Activated CD4-positive, CD25-positive, alpha-beta regulatory T cell treated with anti-CD3 and anti-CD28 coated beads, Interleukin-2, amount 50 U/mL, for 16 hours (primary cell): ENCODE data around the gene NPHP3.
"Not testable (repeated sequence)": the region's sequence is repeated elsewhere in the genome, so short reads cannot be mapped to it uniquely, and the experiment has no call there.

Experiments
- DNase-seq: peaks from one replicate; pipeline ENCODE4 v3.0.0-alpha.2; 2020; ENCODE audit warnings: low read depth, low spot score

NPHP3 gene

DNA sequence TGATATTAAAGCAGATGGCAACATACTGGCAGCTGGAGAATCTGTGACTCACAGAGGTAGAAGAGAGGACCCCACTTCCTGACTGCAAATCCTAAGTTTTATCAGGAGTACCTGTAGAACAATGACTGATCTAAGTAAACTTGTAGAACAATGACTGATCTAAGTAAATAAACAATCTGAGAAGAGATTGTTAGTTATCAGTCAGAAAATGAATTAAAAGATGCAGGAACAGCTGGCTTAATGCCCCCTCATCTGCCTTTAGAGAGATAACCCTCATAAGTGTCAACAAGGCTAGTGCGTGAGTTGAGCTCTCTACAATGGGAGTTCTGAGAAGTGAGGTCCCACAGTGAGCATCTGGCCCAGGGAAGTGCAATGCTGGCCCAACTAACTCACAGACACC, 77.2 kb downstream of the NPHP3 start:
- no peak for DNase-seq

DNA sequence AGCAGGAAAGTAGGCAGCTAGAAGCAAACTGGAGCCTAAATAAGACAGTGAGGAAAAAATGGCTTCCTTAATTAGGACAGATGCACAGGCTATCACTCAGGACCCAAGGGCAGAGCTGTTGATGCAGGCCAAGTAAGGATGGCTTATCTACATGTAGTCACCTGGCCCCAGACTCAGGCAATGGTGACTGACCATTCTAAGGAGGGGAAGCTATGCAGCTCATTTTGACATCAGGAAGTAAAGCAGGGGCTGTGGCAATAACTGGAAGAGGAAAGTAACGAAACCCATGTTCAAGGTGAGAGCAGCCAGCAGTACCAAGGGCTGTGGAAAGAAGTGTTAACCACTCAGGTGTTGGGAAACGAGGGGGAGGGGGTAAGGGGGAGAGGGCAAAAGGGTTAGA, 78.8 kb downstream of the NPHP3 start:
- no peak for DNase-seq

- DNase-seq, result no peak
Observed at GRCh38 chr3:132642539-132642847, 79.7 kb downstream of the NPHP3 start.

DNA sequence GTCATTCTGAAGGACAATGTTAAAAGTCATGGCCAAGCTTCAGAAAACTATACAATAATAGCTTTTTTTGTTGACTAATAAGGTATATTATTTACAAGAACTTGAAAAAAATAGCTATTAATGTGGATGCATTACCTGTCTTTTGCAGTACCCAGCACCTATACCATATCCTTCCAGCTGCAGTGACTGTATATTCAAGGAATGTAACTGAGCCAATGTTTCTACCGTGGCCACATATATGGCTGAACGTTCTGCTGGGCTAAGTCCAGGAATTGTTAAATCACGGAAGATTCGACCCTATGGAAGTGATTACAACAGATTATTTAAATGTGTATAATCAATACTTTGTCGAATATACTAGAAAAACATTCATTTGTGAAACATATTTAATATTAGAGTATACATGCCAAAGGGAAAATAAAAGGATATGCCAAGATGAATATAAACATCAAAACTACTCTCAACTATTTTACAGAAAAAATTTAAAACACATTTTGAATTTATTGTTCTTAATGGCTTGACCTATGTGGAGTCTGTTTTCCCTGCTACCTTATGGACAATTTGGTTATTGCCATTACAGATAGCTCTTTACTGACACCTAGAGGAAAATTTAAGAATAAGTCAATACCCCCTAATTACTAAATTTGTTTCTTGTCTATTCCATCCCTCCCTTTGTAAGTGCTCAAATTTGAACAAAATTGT, 80.2 kb downstream of the NPHP3 start:
- no peak for DNase-seq

DNA sequence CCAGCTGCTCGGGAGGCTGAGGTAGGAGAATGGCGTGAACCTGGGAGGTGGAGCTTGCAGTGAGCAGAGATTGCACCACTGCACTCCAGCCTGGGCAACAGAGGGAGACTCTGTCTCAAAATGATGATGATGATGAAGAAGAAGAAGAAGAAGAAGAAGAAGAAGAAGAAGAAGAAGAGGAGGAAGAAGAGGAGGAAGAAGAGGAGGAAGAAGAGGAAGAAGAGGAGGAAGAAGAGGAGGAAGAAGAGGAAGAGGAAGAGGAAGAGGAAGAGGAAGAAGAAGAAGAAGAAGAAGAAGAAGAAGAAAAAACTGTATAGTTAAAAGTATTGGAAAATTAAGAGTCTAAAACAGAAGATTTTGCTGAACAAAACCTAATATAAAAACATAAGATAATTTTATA, 80.8 kb downstream of the NPHP3 start:
- DNase-seq, result not testable (repeated sequence)

- DNase-seq, result no peak
Observed at GRCh38 chr3:132638706-132639105, 83.5 kb downstream of the NPHP3 start.

- no peak for DNase-seq
Observed at GRCh38 chr3:132637590-132637989, 84.6 kb downstream of the NPHP3 start.

- DNase-seq, result no peak
Observed at GRCh38 chr3:132635052-132635451, 87.2 kb downstream of the NPHP3 start.
